Activated CD4-positive, CD25-positive, alpha-beta regulatory T cell treated with anti-CD3 and anti-CD28 coated beads, Interleukin-2, amount 50 U/mL, for 72 hours (primary cell): Measurements from ENCODE around the gene TRPM3.

Experiments used
- DNase-seq: peaks from one replicate; pipeline ENCODE4 v3.0.0; 2021

TRPM3 gene

GRCh38 chr9:70539526-70539925 lies 581.9 kb downstream of the TRPM3 start:
- DNase-seq: no peak

- no peak for DNase-seq
These were observed 582.4 kb downstream of the TRPM3 start for GRCh38 chr9:70539001-70539400.

GRCh38 chr9:70537084-70537483 lies 584.3 kb downstream of the TRPM3 start:
- DNase-seq: no peak

DNA sequence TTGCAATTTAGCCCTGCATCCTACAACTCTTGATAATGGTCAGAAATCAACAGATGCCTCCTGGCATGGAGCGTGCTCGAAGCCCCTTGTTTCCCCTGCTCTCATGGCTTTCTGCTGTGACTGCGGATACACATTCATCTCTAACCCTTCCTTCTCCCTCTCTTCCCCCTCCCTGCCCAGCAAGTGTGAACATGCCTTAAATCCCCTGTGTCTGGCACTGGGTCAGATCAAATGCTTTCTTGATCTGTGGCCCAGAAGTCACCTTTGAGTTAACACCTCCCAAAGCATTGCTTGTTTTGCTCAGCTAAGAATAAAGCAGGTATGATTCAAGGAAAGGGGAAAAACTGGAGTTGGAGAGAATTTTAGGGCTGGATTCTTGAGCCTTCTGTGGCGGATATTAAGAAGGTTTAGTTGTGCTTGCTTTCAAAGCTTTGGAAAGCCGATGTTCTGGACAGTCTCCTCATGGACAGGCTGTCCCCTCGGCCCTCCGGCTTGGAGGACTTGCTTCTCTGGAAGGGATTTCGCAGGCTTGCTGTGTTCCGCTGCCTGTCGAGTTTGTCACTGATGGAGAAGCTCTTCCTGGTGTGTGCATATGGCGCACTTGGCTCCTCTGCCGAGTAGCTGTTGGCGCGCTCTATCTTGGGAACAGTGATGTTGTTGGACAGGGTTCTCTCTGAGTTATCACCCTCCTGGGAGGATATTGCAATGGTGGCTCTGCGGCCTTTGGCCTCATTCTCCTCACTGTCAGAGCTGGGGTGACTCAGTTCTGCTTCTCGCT lies 585.7 kb downstream of the TRPM3 start:
- DNase-seq: no peak

DNA sequence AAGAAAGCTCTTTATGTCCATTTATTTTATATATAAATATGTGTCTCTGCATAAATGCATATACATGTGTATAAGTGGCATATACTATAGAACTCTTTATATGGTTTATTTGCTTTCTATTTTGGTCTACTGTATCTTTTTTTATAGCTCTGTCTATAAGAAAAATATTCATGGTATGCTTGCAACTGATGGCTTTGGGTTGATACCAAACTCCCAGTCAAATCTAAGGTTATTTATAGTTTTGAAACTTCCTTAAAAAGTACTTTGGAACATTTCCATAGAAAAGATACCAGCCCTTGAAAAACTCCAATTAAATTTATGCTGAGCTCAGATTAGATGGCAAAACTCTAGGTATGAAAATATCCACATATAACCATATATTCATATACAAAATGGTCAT lies 587.0 kb downstream of the TRPM3 start:
- DNase-seq: no peak

- no peak for DNase-seq
These were observed 587.4 kb downstream of the TRPM3 start for GRCh38 chr9:70534061-70534460.

DNA sequence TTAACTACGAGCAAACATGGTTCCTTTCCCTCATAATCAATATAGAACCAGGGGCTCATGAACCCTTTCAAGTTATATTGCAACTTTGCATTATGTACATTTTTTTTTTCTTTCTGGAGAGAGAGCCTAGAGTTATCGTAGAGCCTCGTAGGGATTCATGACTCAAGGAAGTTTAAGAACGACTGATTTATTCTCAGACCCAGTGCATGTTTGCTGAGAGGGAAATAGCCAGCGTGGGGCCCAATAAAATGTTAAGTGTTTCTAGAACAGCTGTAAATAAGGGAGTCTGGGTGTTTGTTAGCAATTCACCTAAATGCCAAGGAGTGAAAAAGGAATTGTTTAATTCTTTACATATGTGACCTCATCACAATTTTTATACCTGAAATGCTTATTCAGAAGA lies 587.9 kb downstream of the TRPM3 start:
- no peak for DNase-seq

DNA sequence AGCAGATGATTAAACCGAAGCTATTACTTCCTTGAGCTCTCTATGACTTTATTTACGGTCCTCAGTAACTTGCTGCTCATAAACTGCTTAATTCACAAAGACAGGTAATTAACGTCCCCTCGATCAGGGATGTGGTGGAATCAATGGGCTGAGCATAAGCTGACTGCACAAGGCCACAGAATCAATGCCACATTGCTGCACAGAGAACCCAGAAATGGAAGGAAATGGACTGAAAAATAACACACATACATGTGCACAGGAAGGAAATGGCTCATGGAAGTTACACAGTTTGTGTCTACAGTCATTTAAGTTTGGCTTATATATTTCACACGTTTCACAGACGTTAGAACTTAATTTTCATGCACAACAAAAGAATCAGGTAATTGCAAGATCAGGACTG lies 588.7 kb downstream of the TRPM3 start:
- DNase-seq: no peak

GRCh38 chr9:70531311-70531710 lies 590.1 kb downstream of the TRPM3 start:
- no peak for DNase-seq

DNA sequence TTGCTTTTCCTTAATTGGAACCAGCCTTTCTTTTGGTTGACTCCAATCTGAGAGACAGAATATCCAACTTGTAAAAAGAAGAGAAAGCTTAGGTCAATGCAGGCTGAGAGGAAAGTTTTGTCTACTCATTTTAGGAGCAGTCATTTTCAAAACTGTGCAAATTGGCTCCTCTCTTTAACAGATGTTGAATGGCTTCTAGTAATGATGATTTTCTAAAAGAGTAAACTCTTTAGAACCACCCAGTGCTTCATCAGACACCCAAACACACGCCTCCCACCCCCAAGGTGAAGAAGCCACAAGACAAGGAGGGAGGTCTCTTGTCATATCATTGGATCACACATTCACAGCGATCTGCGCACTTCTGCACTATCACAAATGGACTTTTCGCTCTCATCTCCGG lies 590.7 kb downstream of the TRPM3 start:
- no peak for DNase-seq

DNA sequence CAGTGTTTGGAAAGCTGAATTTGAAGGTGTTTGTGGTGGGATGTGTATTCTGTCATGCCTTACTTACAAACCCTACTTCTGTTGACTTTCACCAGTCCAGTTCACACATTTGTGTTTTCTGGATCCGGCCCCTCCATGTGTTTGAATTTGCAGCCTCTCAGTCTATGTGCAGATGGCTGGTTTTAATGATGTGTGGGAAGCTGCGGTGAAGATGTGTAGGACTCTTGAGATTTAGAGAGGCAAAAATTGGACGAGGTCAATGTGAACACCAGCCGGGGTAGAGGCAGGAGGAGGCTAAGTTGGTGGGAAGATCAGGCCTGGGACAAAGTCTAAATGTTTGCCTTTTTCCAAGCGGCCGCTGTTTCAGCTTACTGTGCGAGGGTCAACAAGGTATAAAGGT lies 591.6 kb downstream of the TRPM3 start:
- DNase-seq: no peak

GRCh38 chr9:70529377-70529776 lies 592.0 kb downstream of the TRPM3 start:
- no peak for DNase-seq

DNA sequence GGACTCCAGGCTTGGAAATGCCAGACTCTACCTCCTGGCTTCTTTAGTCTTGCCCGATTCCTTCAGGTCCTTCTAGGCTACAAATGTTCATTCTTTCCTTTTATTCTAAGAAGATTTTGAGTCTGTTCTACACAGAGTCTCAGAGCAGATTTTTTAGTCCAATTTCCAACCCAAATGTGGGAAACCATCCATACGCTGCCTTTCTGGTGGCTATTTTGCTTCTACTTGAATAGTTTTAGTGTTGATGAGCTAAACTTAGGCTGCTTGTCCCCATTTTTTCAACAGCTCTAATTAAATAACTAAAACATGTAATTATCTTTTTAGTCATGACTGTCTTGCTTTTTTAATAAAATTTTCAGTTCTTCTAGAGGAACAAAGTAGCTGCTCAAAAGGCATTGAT lies 594.5 kb downstream of the TRPM3 start:
- no peak for DNase-seq

DNA sequence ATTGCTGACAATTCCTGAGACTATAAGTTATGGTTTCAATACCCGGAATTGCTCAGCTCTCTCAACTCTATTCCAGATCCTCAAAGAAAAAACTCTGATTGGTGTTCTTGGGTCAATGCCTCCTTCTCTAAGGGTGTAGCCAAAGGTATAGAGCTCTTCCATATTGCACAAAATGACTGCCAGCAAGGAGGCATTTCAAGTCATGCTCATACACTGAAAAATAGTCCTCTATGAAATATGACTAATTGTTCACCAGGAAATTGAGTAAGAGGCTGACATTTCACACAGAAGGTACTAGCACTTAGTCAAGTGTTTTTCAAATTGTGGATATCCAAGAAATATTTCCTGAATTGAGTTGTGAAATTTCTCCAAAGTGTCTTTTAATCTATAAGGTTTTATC lies 595.9 kb downstream of the TRPM3 start:
- DNase-seq: no peak

GRCh38 chr9:70519912-70520724 lies 601.3 kb downstream of the TRPM3 start:
- DNase-seq: no peak

DNA sequence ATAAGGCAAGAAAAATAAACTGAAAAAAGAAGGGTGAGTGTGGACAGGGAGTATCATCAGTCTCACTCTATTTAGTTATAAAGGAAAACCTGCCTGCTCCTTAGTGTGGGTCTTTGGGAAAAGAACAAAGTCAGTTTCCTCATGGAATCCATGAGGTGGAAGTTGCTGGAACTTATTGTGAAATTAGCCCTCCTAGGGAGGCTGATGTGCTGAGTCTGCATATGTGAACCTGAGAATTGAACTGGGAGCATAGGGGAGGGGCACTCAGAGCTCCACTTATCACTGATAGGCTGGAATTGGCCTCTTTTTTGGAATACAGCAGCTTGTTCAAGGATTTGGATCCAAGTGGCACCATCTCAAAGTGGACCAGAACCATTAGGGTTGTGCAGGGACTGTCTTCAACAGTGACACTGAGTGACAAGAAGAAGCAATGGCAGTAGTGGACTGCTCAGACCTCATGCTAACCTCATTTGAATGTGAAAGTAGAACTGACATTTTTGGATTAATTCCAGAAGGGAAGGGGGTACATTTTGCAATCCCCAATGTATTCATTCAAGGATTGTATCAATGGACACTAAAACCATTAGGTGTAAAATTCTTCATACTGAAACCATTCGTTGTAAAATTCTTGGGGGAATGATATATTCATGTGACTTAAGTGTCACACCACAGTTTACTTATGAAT lies 603.4 kb downstream of the TRPM3 start:
- no peak for DNase-seq

DNA sequence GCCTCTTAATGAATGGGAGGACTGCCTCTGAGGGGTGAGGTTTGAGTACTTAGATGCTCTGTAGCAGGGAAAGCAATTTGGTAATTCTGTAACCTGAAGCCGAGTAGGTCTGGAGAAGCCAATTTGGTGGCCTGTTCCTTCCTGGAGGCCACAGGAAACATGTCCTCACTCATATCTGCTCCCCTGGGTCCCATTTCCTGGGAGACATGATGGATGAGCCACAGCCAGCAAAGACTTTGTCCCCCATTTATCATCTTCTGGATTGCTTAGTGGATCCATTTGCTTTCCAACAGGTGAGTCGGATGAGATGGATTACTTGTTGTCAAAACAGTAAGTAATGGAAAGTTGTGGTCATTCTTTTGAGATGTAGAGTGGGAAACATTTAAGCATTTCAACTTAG lies 607.1 kb downstream of the TRPM3 start:
- DNase-seq: no peak

DNA sequence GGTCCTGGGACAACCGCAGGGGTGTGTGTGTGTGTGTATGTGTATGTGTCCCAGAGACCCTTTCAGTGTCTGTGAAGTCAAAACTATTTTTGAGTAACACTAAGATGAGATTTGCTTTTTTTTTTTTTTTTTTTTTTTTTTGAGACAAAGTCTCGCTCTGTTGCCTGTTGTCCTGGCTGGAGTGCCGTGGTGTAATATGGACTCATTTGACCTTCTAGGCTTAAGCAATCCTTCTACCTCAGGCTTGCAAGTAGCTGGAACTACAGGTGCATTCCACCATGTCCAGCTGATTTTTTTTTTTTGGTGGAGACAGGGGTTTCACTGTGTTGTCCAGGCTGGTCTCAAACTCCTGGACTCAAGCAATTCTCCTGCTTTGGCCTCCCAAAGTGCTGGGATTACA lies 609.6 kb downstream of the TRPM3 start:
- DNase-seq: no peak

DNA sequence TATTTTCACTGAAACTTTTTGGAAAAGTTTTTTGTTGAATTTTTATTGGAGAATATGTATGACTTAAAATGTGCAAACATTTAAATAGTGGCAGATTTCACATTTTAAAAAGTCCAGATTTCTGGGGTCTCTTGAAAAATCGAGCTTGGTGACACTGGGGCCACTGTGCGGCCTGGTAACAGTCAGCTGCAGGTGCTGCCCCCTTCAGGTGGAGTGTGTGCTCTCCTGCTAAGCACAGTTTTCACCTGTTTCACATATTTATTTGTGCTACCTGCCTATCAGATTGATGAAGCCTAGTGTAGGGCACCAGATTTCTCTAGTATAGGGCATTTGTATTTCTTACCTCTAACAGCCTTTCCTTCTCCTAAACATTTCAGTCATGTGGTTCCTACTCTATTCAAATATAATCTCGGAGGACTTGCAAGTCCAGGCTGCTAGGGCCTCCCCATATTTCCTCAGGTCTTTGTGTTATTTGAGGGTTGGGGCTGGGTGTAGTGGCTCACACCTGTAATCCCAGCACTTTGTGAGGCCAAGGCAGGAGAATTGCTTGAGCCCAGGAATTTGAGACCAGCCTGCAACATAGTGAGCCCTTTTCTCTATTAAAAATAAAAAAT lies 611.2 kb downstream of the TRPM3 start:
- DNase-seq: no peak

GRCh38 chr9:70506159-70506558 lies 615.3 kb downstream of the TRPM3 start:
- DNase-seq: no peak

GRCh38 chr9:70504834-70505233 lies 616.6 kb downstream of the TRPM3 start:
- no peak for DNase-seq

GRCh38 chr9:70502690-70503089 lies 618.7 kb downstream of the TRPM3 start:
- DNase-seq: no peak

DNA sequence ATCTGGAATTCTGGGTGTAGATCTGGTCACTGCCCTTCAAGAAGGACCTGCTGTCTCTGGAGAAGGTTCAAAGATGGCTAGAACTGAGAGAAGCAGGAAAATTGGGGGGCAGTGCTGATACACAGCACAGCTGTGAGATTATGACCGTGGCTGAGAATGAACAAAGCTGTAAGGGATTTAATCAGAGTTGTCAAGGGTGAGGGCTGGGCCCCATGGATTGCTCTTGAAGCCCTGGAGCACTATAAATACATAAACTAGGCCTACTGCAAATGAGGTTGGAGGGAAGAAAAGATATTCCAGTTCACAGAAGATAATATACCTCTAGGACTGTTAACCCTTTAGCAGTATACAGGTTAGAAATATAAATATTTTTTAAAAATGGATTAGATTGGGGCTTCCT lies 620.6 kb downstream of the TRPM3 start:
- no peak for DNase-seq
